HG03045 (cell line): ENCODE measurements around the gene FSIP1.

Source experiments
- ATAC-seq: cut with Tn5 transposase; IDR thresholded peaks from one replicate; pipeline ENCODE4 v1.9.1; 2021; ENCODE audit warnings: mild to moderate bottlenecking, moderate library complexity; ENCODE audit not compliant: unreplicated experiment

The FSIP1 gene

GRCh38 chr15:39654304-39654703, 128.3 kb downstream of the FSIP1 start:
- no peak for ATAC-seq

GRCh38 chr15:39651881-39652280, 130.8 kb downstream of the FSIP1 start:
- ATAC-seq: no peak

DNA sequence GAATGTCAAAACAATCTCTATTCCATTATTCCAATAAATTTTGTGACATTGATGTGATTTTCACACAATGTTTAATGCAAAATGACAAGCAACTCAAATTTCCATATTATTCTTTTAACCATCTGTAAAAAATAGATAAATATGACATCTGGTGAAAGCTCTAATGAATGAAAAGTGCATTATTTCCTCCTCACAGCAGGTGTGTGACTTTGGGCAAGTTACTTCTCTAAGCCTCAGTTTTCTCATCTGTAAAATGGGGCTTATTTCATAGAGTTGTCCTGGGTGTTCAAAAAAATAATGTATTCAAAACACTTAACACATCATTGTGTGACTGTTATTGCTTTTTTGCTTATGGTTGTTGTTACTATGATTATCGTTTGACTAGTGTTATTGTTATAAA, 131.3 kb downstream of the FSIP1 start:
- no peak for ATAC-seq

- no peak for ATAC-seq
Measured at GRCh38 chr15:39649757-39650156, 132.9 kb downstream of the FSIP1 start.

- ATAC-seq: no peak
Measured at GRCh38 chr15:39646425-39646824, 136.2 kb downstream of the FSIP1 start.

GRCh38 chr15:39645976-39646257, 136.7 kb downstream of the FSIP1 start:
- no peak for ATAC-seq

- ATAC-seq: no peak
Measured at GRCh38 chr15:39645138-39645975, 137.3 kb downstream of the FSIP1 start.

DNA sequence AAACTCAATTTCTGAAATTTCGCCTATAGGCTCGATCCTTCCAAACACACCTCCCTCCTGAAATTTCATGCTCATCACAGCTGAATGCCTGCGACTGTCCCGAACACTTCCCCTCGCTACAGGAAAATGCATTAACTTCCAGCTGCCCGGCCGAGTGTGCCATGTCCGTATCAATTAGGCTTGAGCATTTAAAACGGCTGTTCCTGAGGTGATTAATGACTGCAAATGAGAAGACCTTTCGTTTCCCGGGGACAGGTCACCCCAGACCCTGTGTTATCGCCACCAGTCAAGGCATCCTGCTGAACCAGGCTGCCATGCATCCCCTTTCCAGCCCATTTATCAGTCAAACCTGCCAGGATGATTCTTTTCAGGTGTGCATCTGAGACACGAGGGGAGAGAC, 138.5 kb downstream of the FSIP1 start:
- ATAC-seq: no peak

DNA sequence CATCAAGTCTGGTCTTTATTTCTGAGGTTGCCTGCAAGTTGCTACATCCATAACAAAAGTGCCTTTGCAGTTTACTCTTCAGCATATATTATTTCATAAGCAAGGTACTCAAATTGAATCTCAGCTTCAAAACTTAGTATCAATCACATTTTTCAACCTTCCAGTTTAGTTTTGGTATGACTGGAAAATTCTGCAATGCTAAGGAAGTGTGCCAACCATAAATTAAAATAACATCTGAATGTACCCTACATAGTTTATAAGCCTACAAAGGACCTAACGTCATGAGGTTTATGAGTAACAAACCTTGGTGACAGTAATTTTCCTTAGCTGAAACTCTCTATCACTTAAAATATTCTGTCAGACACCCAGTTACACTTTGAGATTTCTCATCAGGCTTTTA, 138.9 kb downstream of the FSIP1 start:
- ATAC-seq: no peak

GRCh38 chr15:39642011-39642640, 140.5 kb downstream of the FSIP1 start:
- no peak for ATAC-seq

GRCh38 chr15:39641191-39641889, 141.3 kb downstream of the FSIP1 start:
- ATAC-seq: no peak

- no peak for ATAC-seq
Measured at GRCh38 chr15:39640665-39641064, 142.0 kb downstream of the FSIP1 start.

DNA sequence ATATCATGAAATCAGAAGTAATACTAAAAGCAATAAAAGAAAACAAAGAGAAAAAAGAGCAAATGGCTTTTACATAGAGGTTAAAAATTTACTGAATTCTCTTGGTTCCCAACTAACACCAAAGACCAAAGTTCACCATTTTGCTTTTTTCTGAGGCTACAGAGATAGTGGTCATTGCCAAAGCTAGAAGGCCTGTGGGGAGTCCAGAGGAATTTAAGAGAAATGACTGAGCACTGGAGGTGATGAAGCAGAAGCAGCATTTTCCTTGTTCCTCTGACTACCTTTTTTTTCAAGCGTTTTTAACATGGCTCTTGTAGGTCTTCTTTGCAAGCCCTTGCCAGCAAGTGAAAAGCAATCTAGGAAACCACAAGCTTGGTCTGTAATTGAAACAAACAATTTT, 143.6 kb downstream of the FSIP1 start:
- no peak for ATAC-seq

DNA sequence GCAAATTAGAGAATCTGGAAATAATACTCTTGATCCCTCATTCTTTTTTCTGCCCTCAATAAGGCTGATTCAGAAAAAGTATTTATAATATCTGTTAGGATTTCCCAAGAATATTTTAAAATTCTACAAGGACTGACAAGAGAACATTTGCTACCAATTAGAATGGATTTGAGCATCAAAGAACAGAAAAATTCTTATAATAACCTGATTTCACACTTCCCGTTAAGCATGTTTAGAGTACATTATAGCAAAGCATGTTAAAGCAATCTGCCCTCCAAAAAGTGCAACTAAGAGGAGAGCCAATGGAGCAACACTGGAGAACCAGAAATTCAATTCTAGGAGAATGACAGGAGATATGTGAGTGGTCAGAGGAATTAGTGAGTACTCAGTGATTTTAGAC, 144.6 kb downstream of the FSIP1 start:
- no peak for ATAC-seq

GRCh38 chr15:39631357-39631756, 151.3 kb downstream of the FSIP1 start:
- no peak for ATAC-seq

GRCh38 chr15:39629906-39630305, 152.7 kb downstream of the FSIP1 start:
- no peak for ATAC-seq

GRCh38 chr15:39629371-39629770, 153.3 kb downstream of the FSIP1 start:
- ATAC-seq: no peak

DNA sequence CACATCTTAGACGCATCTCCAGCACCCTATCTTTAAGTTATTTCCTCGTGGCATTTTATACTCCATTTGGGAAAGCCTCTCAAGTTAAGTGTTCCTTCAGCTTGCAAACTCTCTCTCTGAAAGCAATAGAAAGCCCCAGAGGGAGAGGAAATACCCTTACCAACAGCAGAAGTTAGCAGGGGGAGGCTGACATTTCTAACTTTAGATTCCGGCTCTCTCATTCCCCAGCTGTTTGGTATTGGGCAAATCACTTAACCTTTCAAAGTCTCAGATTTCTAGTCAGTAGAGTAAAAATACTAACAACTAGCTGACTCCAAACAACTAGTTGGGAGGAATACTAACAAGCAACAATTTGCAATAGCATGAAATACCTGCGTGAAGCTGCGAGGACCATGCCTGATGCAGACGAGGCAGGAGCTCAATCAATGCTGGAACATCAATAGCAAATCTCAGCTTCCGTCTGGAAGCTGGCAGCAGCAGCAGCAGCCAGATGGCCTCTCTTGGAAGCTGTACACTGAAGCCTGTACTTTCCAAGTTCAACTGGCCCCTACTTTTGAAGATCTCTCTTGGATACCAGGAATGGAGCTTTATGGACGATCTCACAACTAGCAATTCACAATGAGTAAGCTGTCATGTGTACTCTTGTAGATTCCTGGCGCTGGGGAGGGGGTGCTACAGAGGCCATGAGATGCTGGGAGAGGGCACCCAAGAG, 153.9 kb downstream of the FSIP1 start:
- ATAC-seq: no peak

DNA sequence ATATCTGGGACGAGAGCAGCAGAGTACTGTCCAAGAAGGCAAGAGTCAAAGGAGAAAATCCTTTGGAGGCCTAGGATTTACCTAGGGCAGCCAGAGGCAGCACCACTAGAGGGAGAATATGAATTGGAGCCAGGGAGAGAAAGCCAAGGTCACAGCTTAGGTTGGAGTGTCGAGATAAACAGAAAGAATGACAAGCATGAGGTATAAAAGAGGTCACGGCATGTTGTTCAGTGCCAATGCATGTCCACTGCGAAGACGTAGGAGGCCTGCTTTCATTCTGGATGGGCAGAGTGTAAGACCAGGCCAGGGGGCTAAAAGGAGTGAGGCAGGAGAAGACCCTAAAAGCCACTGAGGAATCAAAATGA, 154.5 kb downstream of the FSIP1 start:
- ATAC-seq: no peak

GRCh38 chr15:39627451-39628143, 155.0 kb downstream of the FSIP1 start:
- ATAC-seq: no peak

DNA sequence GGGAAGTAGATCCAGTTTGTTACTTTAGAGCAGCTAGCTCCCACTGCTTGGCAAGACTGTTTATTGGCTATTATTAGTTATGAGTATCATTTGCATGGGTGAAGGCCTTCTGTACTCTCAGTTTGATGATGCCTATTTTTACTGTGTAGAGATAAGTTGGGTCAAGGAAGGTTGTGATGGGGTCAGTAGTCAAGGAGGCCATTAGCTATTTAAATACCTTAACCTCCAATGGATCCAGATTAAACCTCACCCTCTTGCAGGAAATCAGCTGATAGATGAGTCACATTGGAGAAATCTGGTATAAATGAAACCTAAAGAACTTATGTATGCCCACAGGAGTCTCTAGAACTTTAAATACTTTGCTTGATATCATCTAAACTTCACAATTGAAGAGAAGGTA, 156.8 kb downstream of the FSIP1 start:
- ATAC-seq: no peak
